ENCODE data around the gene SGTA. TPM values are rescaled to one million over a fixed set of nuclear protein-coding genes. Genes with fewer than 3 reads are reported as not detected.

Gene SGTA
- total and polyA plus RNA-seq, 9 of the 15 experiments (the other 6 are each of a cell fraction or from before 2014, with no cell fraction given), result 1.4 to 110 (median 49.9) TPM

GRCh38 chr19:2751438-2751830 lies 31.6 kb downstream of the SGTA start:
- Histone ChIP-seq H3K27ac (ENCODE audit: extremely low read depth, low read depth, low read length) (no peak overlapping the region), H3K9ac (ENCODE audit: insufficient read depth in 1 of 2, low read depth in 2 of 2, low read length in 2 of 2) (no peak overlapping the region; a peak in 1 of 4 replicates), H3K36me3 (ENCODE audit: control insufficient read depth, insufficient read depth, low read length) (peaks cover 32% of the 10 kb centered on the region; the same call in 2 of the 3 replicates), H3K9me1 (ENCODE audit: control insufficient read depth, insufficient read depth, low read length) (no peaks in the 10 kb centered on the region), H3K79me2 (ENCODE audit: control insufficient read depth, insufficient read depth, low read length) (no peaks in the 10 kb centered on the region), H3K4me3 (no peak overlapping the region), H3K27me3 (ENCODE audit: control insufficient read depth in 2 of 2, insufficient read depth in 2 of 2, low read length in 2 of 2) (peaks cover 7 to 10% of the 10 kb centered on the region in 2 experiments; a peak in 3 of 5 replicates), H3K9me3 (replicated peaks; ENCODE audit: control insufficient read depth, insufficient read depth, low read depth, low read length) (no peaks in the 10 kb centered on the region), H3K4me1 (replicated peaks in 1 of 2; ENCODE audit: control insufficient read depth in 2 of 2, insufficient read depth in 2 of 2, low read length in 2 of 2) (peaks cover 0 to 17% of the 10 kb centered on the region in 2 experiments; a peak in 2 of 5 replicates), H2AFZ (ENCODE audit: low read depth, low read length) (no peak overlapping the region), H3K4me2 (ENCODE audit: insufficient read depth, low read length) (no peak overlapping the region), H4K20me1 (replicated peaks; ENCODE audit: control insufficient read depth, insufficient read depth, low read length) (no peaks in the 10 kb centered on the region)
- ChIA-PET CTCF (ENCODE audit: low intra/inter-chr PET ratio) (interaction anchor here (0.6 kb wide), 1 partner anchor 78 kb away, joined by 7 read pairs; no protein-coding TSS in a partner anchor), POLR2A (no interaction called here)
- TF ChIP-seq MXD1 (CRISPR knock-in tag; IDR thresholded peaks at IDR 0.05; ENCODE audit: borderline replicate concordance, poor library complexity, severe bottlenecking), result no peak
- no peak for TF ChIP-seq ZNF695 (CRISPR knock-in tag; IDR thresholded peaks at IDR 0.05)
- TF ChIP-seq ZNF3 (CRISPR knock-in tag; IDR thresholded peaks at IDR 0.05), result no peak
- TF ChIP-seq STAT5B (CRISPR knock-in tag; IDR thresholded peaks at IDR 0.05), result no peak
- TF ChIP-seq LCOR (CRISPR knock-in tag; IDR thresholded peaks at IDR 0.05), result no peak
- no peak for TF ChIP-seq NEUROD1 (IDR thresholded peaks at IDR 0.05; ENCODE audit: borderline replicate concordance, low read depth, low read length, partially characterized antibody)
- TF ChIP-seq CREB3 (tag; conservative IDR thresholded peaks at IDR 0.05; ENCODE audit: low read depth), result no peak
- TF ChIP-seq ZBTB12 (CRISPR knock-in tag; IDR thresholded peaks at IDR 0.05), result no peak
- whole genome bisulfite sequencing (ENCODE audit: insufficient coverage, low coverage, missing lambda C conversion rate), result 71% methylated on average over 17 of the region's 21 CpGs
- no peak for ATAC-seq
- DNase-seq (ENCODE audit: extremely low read depth in 1 of 4, low spot score in 3 of 4), result no peak
- in situ Hi-C loops (cut with MboI) (no loop called here), intact Hi-C loops (cut with micrococcal nuclease) (no loop called here)
- no TSS peak for BruUV-seq (replicated peaks)
- no peak for FAIRE-seq

All from K562 (cell line).